Suprapubic skin (tissue), 4 donors: Measurements from ENCODE around the gene TSLP. TPM values are rescaled to one million over a fixed set of nuclear protein-coding genes. Genes with fewer than 3 reads are reported as not detected.

Source experiments
- DNase-seq, 2 donors: peaks; one replicate each; pipeline ENCODE4 v3.0.0-alpha.2; 2019; ENCODE audit warnings: low spot score in 2 of 2
- H3K27ac ChIP-seq: fragments of 200-600 bp; sonication (generic); one replicate; pipeline ENCODE4 v1.5.1; 2019
- H3K27me3 ChIP-seq: fragments of 200-600 bp; sonication (generic); one replicate; pipeline ENCODE4 v1.5.1; 2019
- H3K36me3 ChIP-seq: fragments of 200-600 bp; sonication (generic); one replicate; pipeline ENCODE4 v1.5.1; 2019
- H3K4me1 ChIP-seq: fragments of 200-600 bp; sonication (generic); one replicate; pipeline ENCODE4 v1.5.1; 2019
- H3K4me3 ChIP-seq: fragments of 200-600 bp; sonication (generic); one replicate; pipeline ENCODE4 v1.5.1; 2019; ENCODE audit warnings: mild to moderate bottlenecking
- H3K9me3 ChIP-seq: fragments of 200-600 bp; sonication (generic); one replicate; pipeline ENCODE4 v1.5.1; 2019
- CTCF ChIP-seq, 2 donors: fragments of 200-600 bp in 1 of 2; fragments of 450-650 bp in 1 of 2; sonication (generic) in 1 of 2; IDR thresholded peaks; one replicate each; pipeline ENCODE4 v1.5.1; 2016 to 2019; ENCODE audit warnings: antibody characterized with exemption in 2 of 2, mild to moderate bottlenecking in 1 of 2, moderate library complexity in 1 of 2
- EP300 ChIP-seq: sonication (generic); formaldehyde crosslinking; IDR thresholded peaks from one replicate; pipeline ENCODE4 v1.6.1; 2017; ENCODE audit warnings: antibody characterized with exemption
- POLR2A ChIP-seq, 2 donors: fragments of 450-650 bp; IDR thresholded peaks; one replicate each; pipeline ENCODE4 v1.6.1; 2017; ENCODE audit warnings: antibody characterized with exemption in 2 of 2, mild to moderate bottlenecking in 2 of 2, moderate library complexity in 2 of 2
- POLR2AphosphoS5 ChIP-seq, 3 donors: sonication (generic); formaldehyde crosslinking; IDR thresholded peaks; one replicate each; pipeline ENCODE4 v1.6.1; 2017; ENCODE audit warnings: antibody characterized with exemption in 3 of 3
- WGBS: methylation state at CpG from one replicate; pipeline ENCODE4 v1.1.5; 2018; 5-methylcytosine and 5-hydroxymethylcytosine counted together
- total RNA-seq, 4 donors: library from RNA; depleted of rRNA; stranded (reverse); fragments of >200 nt; gene quantifications; one replicate each; pipeline ENCODE4 v1.1.0, GENCODE V29; 2016

The TSLP gene
- total RNA-seq, 4 donors from 2014 or later, result 0.38 to 1.4 (median 0.62) TPM; not detected in 1

GRCh38 chr5:111120911-111121310, 49.4 kb downstream of the TSLP start:
- 90% methylated on average over 2 of the region's 2 CpGs for WGBS
- H3K36me3 ChIP-seq, result peaks cover 75% of the 10 kb centered on the region
- no peak for TF ChIP-seq POLR2AphosphoS5 (IDR thresholded peaks at IDR 0.05)
- no peak for TF ChIP-seq CTCF (IDR thresholded peaks at IDR 0.05)
- TF ChIP-seq POLR2A (IDR thresholded peaks at IDR 0.05), result no peak
- no peak for TF ChIP-seq EP300

GRCh38 chr5:111121926-111122325, 50.4 kb downstream of the TSLP start:
- H3K27me3 ChIP-seq, result no peaks in the 10 kb centered on the region
- H3K4me1 ChIP-seq, result no peaks in the 10 kb centered on the region
- DNase-seq, result no peak
- no peaks in the 10 kb centered on the region for H3K9me3 ChIP-seq
- no peak for TF ChIP-seq EP300
- no peak for TF ChIP-seq POLR2AphosphoS5 (IDR thresholded peaks at IDR 0.05)
- no peak for TF ChIP-seq POLR2A (IDR thresholded peaks at IDR 0.05)
- no peak for TF ChIP-seq CTCF (IDR thresholded peaks at IDR 0.05)
- H3K27ac ChIP-seq, result no peak overlapping the region
- H3K36me3 ChIP-seq, result peaks cover 85% of the 10 kb centered on the region
- H3K4me3 ChIP-seq, result no peak overlapping the region

More at GRCh38 chr5:111120911-111121310, 49.4 kb downstream of the TSLP start:
- H3K27me3 ChIP-seq, result no peaks in the 10 kb centered on the region
- H3K27ac ChIP-seq, result no peak overlapping the region
- H3K4me1 ChIP-seq, result no peaks in the 10 kb centered on the region
- no peaks in the 10 kb centered on the region for H3K9me3 ChIP-seq
- no peak for DNase-seq
- H3K4me3 ChIP-seq, result no peak overlapping the region

- DNase-seq, result no peak
- Histone ChIP-seq H3K9me3 (no peaks in the 10 kb centered on the region), H3K4me3 (no peak overlapping the region), H3K27ac (no peak overlapping the region), H3K27me3 (no peaks in the 10 kb centered on the region), H3K4me1 (no peaks in the 10 kb centered on the region), H3K36me3 (peaks cover 86% of the 10 kb centered on the region)
- WGBS, result 50% methylated on average over 2 of the region's 2 CpGs
- TF ChIP-seq POLR2AphosphoS5 (IDR thresholded peaks at IDR 0.05) (no peak), EP300 (no peak), POLR2A (IDR thresholded peaks at IDR 0.05) (no peak), CTCF (IDR thresholded peaks at IDR 0.05) (no peak)
Measured at GRCh38 chr5:111122398-111122797, 50.9 kb downstream of the TSLP start.

- DNase-seq, result no peak
- Histone ChIP-seq H3K27ac (no peak overlapping the region), H3K27me3 (no peaks in the 10 kb centered on the region), H3K36me3 (peaks cover 71% of the 10 kb centered on the region), H3K9me3 (no peaks in the 10 kb centered on the region), H3K4me1 (no peaks in the 10 kb centered on the region), H3K4me3 (no peak overlapping the region)
- TF ChIP-seq CTCF (IDR thresholded peaks at IDR 0.05) (no peak), EP300 (no peak), POLR2A (IDR thresholded peaks at IDR 0.05) (no peak), POLR2AphosphoS5 (IDR thresholded peaks at IDR 0.05) (no peak)
- 96% methylated on average over 1 of the region's 1 CpG for WGBS
Measured at GRCh38 chr5:111124793-111125192, 53.3 kb downstream of the TSLP start.

- H3K27ac ChIP-seq, result no peak overlapping the region
- peaks cover 50% of the 10 kb centered on the region for H3K36me3 ChIP-seq
- TF ChIP-seq CTCF (IDR thresholded peaks at IDR 0.05) (no peak), EP300 (no peak), POLR2A (IDR thresholded peaks at IDR 0.05) (no peak), POLR2AphosphoS5 (IDR thresholded peaks at IDR 0.05) (no peak)
Measured at GRCh38 chr5:111126896-111127295, 55.4 kb downstream of the TSLP start.

More at GRCh38 chr5:111126896-111127295, 55.4 kb downstream of the TSLP start:
- Histone ChIP-seq H3K4me1 (no peaks in the 10 kb centered on the region), H3K27me3 (no peaks in the 10 kb centered on the region), H3K9me3 (no peaks in the 10 kb centered on the region), H3K4me3 (no peak overlapping the region)
- 88% methylated on average over 3 of the region's 3 CpGs for WGBS
- no peak for DNase-seq

Other genes with a start within 250 kb of the TSLP start
- gene WDR36, start 20.6 kb downstream of the TSLP start, total RNA-seq, result 10 to 100 TPM; 20.0 to 32.2 (median 26.2) TPM
- gene CAMK4, start 152.7 kb downstream of the TSLP start, total RNA-seq, result 1 to 10 TPM in 1 of 4 donors, under 1 TPM in 2, not detected in 1; 0.05 to 2.6 (median 0.21) TPM